HuH-7 (cell line): ENCODE data around the gene NBPF14.
"Not testable (repeated sequence)": the region's sequence is repeated elsewhere in the genome, so short reads cannot be mapped to it uniquely, and the experiment has no call there.

Experiments
- DNase-seq: peaks from one replicate; pipeline ENCODE4 v3.0.0; 2011; ENCODE audit warnings: low spot score

NBPF14 gene, protein sequence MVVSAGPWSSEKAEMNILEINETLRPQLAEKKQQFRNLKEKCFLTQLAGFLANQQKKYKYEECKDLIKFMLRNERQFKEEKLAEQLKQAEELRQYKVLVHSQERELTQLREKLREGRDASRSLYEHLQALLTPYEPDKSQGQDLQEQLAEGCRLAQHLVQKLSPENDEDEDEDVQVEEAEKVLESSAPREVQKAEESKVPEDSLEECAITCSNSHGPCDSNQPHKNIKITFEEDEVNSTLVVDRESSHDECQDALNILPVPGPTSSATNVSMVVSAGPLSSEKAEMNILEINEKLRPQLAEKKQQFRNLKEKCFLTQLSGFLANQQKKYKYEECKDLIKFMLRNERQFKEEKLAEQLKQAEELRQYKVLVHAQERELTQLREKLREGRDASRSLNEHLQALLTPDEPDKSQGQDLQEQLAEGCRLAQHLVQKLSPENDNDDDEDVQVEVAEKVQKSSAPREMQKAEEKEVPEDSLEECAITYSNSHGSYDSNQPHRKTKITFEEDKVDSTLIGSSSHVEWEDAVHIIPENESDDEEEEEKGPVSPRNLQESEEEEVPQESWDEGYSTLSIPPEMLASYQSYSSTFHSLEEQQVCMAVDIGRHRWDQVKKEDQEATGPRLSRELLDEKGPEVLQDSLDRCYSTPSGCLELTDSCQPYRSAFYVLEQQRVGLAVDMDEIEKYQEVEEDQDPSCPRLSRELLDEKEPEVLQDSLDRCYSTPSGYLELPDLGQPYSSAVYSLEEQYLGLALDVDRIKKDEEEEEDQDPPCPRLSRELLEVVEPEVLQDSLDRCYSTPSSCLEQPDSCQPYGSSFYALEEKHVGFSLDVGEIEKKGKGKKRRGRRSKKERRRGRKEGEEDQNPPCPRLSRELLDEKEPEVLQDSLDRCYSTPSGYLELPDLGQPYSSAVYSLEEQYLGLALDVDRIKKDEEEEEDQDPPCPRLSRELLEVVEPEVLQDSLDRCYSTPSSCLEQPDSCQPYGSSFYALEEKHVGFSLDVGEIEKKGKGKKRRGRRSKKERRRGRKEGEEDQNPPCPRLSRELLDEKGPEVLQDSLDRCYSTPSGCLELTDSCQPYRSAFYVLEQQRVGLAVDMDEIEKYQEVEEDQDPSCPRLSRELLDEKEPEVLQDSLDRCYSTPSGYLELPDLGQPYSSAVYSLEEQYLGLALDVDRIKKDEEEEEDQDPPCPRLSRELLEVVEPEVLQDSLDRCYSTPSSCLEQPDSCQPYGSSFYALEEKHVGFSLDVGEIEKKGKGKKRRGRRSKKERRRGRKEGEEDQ (N-terminal part only)

DNA sequence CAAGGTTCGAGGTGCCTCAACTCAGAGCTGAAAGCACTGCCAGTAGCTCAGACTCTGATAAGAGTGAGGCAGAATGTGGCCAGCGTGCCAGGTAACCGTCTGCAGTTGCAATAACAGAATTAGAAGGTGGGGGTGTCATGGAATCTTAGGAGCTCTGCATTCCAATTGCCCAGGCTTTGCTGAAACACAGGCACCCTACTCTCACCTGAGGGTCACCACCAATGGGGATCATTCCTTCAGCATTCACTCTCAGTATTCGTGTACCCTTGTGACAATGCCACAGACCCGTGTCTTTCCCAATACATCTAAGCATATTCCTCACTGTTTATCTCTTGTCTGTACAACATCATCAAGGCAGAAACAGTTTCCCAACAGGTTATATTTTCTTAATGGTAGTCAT is at the start of gene NBPF14:
Gene NBPF14, minus strand, starts transcription at position 101 of the 400 bp plus-strand sequence. CDS start 294 bp downstream, outside the sequence.
- DNase-seq: not testable (repeated sequence)

DNA sequence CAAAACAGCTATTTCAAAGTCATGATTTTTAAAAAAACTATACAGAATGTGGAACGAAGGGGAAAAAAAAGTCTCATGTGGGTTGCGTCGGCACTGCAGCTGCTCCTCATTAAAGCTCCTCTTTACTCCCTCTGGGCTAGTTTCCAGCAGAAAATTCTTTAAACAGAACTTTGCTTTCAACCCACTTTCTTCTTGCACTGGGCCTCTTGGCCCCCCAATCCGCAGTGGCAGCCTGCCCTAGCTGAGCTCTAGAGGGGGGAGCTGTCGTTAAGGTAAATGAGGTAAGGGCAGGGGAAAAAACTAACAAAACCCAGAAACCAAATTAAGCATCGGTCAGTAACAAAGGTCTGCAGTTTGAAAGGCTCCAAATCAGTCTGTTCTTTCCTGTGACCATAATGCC is 29.6 kb upstream of the NBPF14 start:
- not testable (repeated sequence) for DNase-seq

DNA sequence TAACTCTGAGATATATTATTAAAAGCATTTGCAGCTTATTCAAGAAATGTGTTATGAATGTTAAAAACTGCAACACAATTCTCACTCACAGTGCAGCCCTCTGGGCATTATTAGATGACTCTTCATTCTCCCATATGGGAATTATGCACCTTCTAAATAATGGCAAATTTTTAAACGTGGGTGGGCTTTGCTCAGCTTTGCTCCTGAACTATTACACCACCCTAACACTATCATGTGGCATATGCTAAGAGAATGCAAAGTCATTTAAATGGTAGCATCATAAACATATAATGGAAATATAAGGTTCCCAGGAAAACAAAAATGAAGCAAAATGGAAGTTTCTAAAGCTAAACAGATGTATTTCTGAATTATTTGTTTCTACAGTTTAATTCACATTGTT is 22.4 kb upstream of the NBPF14 start:
- not testable (repeated sequence) for DNase-seq

DNA sequence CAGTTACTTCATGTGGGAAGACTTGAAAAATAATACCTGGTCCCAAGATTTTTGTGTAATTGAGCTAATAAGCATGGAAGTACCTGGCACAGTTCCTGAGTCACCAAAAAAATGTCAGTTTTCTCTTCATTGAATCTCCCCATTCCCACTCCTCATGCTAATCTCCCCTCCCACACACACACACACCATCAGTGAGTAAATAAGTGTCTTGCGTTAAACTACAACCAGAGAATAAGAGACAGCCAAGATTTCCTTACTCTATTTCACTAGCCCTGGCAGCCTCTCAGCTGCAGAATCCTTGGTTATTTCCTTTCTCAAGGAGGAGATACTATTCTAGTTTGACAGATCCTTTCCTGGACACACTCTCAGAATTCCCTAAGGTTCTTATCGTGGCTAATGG is 9.5 kb upstream of the NBPF14 start:
- DNase-seq: not testable (repeated sequence)

DNA sequence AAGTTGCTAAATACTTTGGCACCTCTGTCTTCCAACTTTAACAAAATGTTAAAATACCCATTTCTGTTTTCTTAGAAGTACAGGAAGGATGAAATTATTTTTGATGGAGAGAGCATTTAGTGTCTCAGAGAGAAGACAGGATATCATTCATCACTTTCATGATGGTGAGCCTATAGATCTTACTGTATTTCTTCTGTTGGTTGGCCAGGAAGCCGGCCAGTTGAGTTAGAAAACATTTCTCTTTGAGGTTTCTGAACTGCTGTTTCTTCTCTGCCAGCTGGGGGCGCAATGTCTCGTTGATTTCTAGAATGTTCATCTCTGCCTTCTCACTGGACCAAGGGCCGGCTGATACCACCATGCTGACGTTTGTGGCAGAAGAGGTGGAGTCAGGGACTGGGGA is 451 bp downstream of the NBPF14 start:
- not testable (repeated sequence) for DNase-seq

DNA sequence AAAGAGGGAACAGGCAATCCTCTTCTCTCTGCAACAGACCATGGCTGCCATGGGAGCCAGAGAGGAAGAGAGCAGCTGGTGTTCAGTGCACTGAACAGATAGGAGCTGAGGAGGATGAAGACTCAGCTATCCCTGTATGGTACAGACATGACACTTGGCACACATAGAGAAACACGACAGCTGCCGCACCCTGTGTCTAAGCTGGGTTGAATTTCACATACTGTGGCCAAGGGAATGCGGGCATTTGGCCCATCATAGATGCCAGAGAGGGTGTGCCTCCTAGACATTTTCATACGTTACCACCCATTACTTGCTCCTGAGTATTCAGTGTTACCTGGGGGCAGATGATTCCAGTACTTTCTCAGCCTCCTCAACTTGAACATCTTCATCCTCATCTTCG is 4.7 kb downstream of the NBPF14 start:
- DNase-seq: not testable (repeated sequence)

DNA sequence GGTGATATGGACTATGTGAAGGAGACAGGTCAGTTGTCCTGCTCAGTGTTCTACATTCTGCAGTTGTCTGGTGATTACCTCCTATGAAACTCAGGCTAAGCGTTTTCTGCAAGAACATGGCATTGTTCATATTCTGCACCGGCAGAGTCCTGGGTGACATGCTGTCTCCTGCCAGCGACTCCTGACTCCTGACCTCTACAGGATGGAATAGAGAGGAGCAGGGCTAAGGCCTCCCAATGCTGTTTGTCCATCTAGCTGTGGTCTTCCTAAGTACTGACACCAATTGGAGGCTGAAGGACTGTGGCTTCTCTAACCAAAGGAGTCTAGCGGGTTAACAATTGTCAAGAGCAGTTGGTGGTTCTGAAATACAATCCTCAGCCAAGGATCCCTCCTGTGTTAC is 63.7 kb downstream of the NBPF14 start:
- DNase-seq: not testable (repeated sequence)

DNA sequence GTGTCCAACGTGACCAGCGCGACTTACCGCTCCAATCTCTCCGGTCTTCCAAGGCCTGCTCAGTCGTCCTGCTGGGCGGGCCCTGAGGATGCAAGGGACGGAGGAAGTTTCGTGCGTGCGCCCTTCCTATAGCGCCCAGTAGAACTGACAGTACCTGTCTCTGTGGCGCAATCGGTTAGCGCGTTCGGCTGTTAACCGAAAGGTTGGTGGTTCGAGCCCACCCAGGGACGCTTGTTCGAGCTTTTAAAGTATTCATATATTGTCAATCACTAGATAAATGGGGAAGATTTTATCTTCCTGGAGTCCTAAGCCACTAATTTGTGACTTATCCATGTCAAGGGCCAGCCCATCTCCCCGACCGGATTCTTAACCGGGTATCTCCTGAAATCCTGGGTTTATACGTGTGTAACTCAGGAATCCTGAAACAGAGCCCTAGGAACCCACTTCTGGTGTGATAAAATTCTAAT is 66.7 kb downstream of the NBPF14 start:
- DNase-seq: not testable (repeated sequence)

DNA sequence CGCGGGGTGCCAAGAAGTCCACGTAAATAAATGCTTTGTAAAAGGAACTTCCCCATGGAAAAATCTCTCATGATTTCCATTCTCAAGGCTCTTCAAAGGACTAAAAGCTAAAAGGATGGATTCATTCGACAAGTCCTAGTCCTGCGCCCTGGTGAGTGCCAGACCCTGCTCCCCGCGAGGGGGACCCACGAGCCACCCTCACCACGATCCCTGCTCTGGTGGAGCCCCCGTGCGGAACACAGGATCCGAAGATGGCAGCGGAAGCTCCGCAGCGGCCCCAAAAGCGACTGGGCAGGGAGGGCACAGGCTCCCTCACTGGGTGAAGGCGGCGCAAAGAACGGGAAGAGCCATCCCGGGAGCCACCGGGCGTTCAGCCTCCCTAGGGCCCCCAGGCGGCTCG is 67.2 kb downstream of the NBPF14 start:
- DNase-seq: not testable (repeated sequence)

DNA sequence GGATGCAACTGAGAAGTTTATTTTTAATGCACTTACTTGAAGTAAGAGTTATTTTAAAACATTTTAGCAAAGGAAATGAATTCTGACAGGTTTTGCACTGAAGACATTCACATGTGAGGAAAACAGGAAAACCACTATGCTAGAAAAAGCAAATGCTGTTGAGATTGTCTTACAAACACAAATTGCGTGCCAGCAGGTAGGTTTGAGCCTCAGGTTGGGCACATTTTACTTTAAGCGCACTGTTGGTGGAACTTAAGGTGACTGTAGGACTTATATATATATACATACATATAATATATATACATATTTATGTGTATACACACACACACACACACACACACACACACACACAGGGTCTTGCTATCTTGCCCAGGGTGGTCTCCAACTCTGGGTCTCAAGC is 69.2 kb downstream of the NBPF14 start:
- DNase-seq: not testable (repeated sequence)

DNA sequence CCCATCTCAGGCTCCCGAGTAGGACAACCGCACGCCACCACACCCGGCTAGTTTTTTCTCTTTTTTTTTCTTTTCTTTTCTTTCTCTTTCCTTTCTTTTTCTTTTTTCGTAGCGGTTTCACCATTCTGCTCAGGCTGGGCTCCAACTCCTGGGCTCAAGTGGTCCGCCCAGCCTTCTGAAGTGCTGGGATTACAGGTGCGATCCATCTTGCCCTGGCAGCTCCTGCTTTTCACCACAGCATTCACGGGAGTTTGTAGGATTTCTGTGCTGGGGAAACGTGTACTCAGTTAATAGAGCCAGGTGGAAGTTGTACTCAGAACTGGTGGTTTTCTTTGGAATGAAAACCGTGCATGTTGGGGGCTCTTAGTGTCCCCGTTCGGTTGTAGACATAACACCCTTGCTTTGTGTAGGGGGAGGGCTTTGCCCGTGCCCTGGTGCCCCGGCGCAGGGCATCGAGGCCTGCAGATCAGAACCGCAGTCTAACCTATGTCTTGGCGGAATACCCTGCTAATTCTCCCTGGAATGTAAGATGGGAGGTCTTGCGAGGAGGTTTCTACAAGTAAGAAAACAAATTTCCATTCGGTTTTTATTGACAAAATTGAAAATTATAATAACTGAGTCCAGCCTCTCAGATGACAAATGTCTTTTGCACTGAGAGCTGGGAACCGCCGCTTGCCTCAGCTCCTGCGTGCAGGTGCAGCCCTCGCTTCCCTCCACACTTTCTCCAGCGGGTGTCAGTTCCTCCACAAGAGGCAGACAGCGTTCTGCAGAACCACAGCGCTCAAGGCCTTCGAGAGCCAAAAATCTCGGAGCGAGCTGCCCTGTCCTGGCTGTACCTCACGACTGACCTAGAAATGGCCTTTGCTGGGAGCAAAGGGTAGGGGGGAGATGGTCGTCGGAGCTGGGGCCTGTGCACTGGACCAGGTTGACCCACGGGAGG is 72.3 kb downstream of the NBPF14 start:
- not testable (repeated sequence) for DNase-seq

DNA sequence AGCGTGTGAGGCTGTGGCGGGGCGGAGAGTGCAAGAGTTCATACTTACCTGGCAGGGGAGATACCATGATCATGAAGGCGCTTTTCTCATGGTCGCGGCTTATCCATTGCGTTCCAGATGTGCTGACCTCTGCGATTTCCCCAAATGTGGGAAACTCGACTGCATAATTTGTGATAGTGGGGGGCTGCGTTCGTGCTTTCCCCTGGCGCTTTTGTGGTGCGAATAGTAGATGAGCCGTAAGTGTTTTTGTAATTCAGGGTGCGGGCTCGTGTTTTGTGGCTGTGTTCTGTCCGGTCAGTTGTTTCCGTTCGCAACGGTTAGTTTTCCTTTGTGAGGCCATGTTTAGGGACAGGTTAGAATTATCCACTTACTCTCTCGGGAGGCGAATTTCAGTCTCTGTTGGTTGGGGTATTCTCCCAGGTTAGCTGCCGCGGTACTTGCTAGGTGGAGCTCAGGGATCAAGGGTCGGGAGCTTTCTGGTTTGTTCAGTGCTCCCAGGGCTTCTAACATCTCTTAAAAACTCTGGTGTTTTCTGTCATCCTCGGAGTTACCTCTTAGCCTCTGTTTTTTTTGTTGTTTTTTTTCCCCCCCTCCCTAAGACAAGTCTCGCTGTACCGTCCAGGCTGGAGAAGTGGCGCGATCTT is 73.1 kb downstream of the NBPF14 start:
- not testable (repeated sequence) for DNase-seq

DNA sequence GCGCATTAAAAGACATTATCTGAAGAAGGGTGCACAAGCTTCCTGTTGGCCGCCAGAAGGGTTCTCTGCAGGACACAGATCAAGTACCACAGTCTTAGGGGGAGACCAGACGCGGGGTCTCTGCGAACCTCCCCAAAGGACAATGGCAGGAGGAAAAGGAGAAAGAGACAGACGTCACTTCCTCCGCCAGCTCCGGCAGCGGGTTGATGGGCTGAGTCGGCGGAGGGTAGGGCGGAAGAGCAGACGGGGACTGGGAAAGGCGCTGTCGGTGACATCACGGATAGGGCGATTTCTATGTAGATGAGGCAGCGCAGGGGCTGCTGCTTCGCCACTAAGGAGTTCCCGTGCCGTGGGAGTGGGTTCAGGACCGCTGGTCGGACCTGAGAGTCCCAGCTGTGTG is 73.7 kb downstream of the NBPF14 start:
- DNase-seq: not testable (repeated sequence)

DNA sequence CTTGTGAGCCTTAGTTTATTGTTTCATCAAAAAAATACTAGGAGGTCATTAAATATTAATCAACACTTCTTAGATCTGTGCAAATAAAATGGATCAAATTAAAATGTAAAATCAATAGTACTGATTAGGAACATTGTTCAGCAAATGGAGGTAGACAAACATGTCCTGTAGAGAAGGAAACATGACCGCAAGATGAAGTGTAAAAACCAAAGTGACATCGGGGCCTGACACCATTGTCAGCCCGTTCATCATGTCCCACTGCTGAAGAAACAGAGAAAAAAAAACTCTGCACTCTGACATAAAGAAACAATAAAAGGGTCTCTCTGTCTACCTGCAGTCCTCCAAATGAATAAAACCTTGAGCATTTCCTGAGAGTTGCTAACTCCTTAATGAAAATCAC is 81.5 kb downstream of the NBPF14 start:
- not testable (repeated sequence) for DNase-seq

DNA sequence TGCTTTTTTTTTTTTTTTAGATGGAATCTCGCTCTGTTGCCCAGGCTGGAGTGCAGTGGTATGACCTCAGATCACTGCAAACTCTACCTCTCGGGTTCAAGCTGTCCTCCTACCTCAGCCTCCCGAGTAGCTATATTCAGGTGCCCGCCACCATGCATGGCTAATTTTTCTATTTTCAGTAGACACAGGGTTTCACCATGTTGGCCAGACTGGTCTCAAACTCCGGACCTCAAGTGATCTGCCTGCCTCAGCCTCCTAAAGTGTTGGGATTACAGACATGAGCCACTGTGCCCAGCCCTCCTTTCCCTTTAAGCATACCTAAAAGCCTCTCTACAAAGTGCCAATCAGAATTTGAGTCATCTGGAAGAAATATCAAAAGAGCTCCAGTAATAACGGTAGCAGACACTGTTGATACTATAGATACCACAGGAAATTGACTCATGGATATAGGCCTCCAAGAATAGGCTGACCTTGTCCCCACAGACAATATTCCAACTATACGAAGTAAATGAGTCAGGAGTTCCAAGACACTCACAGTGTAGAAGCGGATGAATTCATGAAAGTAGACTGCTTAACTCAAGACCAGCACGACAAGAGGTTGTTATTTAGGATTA is 83.1 kb downstream of the NBPF14 start:
- not testable (repeated sequence) for DNase-seq

DNA sequence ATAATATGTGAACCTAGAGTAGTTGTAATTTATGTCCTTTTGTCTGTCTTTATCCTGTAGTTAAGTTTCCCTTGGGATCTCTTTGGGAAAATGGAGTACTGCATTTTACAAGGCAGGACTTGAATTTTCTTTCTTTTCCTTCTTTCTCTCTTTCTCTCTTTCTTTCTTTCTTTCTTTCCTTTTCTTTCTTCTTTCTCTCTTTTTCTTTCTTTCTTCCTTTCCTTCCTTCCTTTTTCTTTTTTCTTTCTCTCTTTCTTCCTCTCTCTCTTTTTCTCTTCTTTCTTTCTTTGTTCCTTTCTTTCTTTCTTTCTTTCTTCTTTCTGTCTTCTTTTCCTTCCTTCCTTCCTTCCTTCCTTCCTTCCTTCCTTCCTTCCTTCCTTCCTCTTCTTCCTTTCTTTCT is 101.9 kb downstream of the NBPF14 start:
- not testable (repeated sequence) for DNase-seq

DNA sequence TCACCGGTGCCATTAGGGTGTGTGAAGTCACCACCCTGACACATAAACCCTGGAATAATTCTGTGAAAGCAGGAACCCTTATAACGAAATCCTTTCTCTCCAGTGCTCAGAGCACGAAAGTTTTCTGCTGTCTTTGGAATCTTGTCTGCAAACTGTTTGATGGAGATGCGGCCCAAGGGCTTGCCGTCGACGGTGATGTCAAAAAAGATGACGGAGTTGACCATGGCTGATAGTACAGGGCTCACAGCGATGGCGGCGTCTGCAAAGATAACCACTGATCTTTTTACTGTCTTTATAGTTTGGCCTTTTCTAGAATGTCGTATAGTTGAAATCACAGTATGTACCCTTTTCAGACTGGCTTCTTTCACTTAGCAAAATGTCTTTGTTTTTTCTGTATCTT is 112.8 kb downstream of the NBPF14 start, which contains the start of gene PPIAL4G:
Gene PPIAL4G, minus strand, starts transcription at position 274 of the 400 bp plus-strand sequence. Its CDS starts 50 bp downstream, at position 224.
- not testable (repeated sequence) for DNase-seq
